Glutamatergic neuron (in vitro differentiated cells): Measurements from ENCODE around the gene CARD14. TPM values are rescaled to one million over a fixed set of nuclear protein-coding genes. Genes with fewer than 3 reads are reported as not detected.

Experiments
- DNase-seq: peaks from one replicate; pipeline ENCODE4 v3.0.0; 2022
- H3K27ac Mint-ChIP-seq: one replicate; pipeline ENCODE4 v1.8.0; 2020; ENCODE audit warnings: mild to moderate bottlenecking, mixed read lengths, inconsistent platforms; ENCODE audit not compliant: unreplicated experiment
- H3K27me3 Mint-ChIP-seq: one replicate; pipeline ENCODE4 v1.8.0; 2020; ENCODE audit warnings: mild to moderate bottlenecking, moderate library complexity, mixed read lengths, inconsistent platforms; ENCODE audit not compliant: unreplicated experiment
- H3K36me3 Mint-ChIP-seq: one replicate; pipeline ENCODE4 v1.8.0; 2020; ENCODE audit warnings: mild to moderate bottlenecking, mixed read lengths, inconsistent platforms; ENCODE audit not compliant: unreplicated experiment
- H3K4me1 Mint-ChIP-seq: one replicate; pipeline ENCODE4 v1.8.0; 2020; ENCODE audit warnings: mild to moderate bottlenecking, low read depth, mixed read lengths, inconsistent platforms; ENCODE audit not compliant: unreplicated experiment
- H3K4me3 Mint-ChIP-seq: one replicate; pipeline ENCODE4 v1.8.0; 2020; ENCODE audit warnings: mild to moderate bottlenecking, mixed read lengths, inconsistent platforms; ENCODE audit not compliant: unreplicated experiment
- H3K9me3 Mint-ChIP-seq: one replicate; pipeline ENCODE4 v1.8.0; 2020; ENCODE audit warnings: mild to moderate bottlenecking, moderate library complexity, mixed read lengths, inconsistent platforms; ENCODE audit not compliant: unreplicated experiment
- total RNA-seq: library from RNA; stranded (reverse); fragmentation: NEBNext Ultra II Directional; extraction: Animal tissue kit (Norgen Biotek cat#: 25700); gene quantifications from one replicate; pipeline ENCODE4 v1.2.1, GENCODE V29; 2021; ENCODE audit not compliant: unreplicated experiment
- TF ChIP-seq, protein P1 (sequence below): fragments of 200-600 bp; sonication (generic); IDR thresholded peaks from one replicate; pipeline ENCODE4 v1.5.0; 2021; ENCODE audit not compliant: partially characterized antibody, unreplicated experiment

Gene CARD14
- total RNA-seq, 1 donor from 2014 or later, result 1.1 TPM

DNA sequence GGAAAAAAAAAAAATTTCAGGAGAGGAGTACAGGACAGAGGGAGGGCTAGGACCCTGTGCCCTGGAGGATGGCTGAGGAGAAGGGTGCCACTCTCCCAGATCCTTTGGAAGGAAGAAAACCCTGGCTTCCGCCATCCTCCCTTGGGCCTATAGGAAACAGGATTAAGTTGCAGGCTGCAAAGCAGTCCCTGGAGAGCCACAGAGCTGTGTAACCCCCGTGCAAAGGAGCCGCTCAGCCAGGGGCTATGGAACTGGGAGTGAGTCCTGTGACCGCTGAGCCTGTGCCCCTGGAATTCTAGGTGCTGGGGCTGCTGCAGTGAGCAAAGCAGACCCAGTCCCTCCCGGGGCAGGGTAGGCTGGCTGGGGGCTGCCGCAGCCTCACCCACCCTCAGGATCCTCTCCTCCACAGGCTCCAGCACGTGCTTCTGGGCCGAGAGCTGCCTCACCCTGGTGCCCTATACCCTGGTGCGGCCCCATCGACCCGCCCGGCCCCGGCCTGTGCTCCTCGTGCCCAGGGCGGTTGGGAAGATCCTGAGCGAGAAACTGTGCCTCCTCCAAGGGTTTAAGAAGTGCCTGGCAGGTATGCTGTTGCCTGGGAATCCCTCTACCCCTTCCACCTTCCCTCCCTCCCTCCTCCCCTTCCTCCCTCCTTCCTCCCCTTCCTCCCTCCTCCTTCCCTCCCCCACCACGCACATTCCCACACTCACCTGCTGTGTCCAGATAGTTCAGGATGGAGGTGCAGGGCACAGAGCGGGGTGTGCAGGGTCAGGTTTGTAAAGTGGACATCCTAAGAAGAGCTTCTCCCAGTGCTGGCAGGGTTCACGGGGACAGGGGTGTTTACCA lies 35.0 kb downstream of the CARD14 start:
- Mint-ChIP-seq H3K27ac (no peak overlapping the region), H3K27me3 (no peaks in the 10 kb centered on the region)

DNA sequence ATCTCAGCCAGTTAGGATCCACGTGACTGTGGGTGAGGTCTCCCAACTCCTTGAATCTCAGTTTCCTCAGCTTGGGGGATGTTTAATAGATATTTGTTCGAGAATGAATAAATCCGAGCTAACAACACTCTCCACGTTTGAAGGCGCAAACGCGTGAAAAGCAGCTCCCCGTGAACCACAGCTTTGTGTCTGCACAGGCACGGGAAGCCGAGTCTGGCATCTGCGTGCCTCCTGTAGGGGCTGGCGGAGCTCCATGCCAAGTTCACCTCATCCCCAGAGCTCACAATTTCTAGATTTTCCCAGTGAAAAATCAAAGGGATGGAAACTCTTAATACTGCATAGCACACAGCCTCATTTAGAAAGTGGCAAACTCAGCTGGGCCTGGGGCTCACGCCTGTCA lies 36.0 kb downstream of the CARD14 start:
- H3K36me3 Mint-ChIP-seq, result no peaks in the 10 kb centered on the region

More for the DNA sequence above, 35.0 kb downstream of the CARD14 start:
- H3K9me3 Mint-ChIP-seq, result peaks cover 2% of the 10 kb centered on the region
- H3K4me3 Mint-ChIP-seq, result no peak overlapping the region
- no peaks in the 10 kb centered on the region for H3K36me3 Mint-ChIP-seq
- no peaks in the 10 kb centered on the region for H3K4me1 Mint-ChIP-seq
- no peak for DNase-seq
- TF ChIP-seq, protein P1, sequence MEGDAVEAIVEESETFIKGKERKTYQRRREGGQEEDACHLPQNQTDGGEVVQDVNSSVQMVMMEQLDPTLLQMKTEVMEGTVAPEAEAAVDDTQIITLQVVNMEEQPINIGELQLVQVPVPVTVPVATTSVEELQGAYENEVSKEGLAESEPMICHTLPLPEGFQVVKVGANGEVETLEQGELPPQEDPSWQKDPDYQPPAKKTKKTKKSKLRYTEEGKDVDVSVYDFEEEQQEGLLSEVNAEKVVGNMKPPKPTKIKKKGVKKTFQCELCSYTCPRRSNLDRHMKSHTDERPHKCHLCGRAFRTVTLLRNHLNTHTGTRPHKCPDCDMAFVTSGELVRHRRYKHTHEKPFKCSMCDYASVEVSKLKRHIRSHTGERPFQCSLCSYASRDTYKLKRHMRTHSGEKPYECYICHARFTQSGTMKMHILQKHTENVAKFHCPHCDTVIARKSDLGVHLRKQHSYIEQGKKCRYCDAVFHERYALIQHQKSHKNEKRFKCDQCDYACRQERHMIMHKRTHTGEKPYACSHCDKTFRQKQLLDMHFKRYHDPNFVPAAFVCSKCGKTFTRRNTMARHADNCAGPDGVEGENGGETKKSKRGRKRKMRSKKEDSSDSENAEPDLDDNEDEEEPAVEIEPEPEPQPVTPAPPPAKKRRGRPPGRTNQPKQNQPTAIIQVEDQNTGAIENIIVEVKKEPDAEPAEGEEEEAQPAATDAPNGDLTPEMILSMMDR, result no peak

DNA sequence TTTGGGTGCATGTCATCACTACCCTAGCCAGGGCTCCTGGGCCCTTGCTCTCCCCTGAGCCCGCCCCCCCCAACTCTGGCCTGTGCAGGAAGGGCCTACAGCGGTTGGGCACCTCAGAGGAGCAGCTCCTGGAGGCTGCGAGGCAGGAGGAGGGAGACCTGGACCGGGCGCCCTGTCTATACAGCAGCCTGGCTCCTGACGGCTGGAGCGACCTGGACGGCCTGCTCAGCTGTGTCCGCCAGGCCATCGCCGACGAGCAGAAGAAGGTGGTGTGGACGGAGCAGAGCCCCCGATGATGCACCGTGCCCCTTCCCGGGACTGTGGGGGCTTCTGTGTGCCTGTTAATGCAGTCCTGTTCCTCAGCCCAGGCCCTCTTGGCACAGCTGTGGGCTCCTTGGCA lies 38.2 kb downstream of the CARD14 start:
- H3K4me1 Mint-ChIP-seq, result no peaks in the 10 kb centered on the region
- no peak for DNase-seq
- TF ChIP-seq, protein P1, result no peak

More for the DNA sequence above, 36.0 kb downstream of the CARD14 start:
- Mint-ChIP-seq H3K4me3 (no peak overlapping the region), H3K27ac (no peak overlapping the region), H3K9me3 (peaks cover 2% of the 10 kb centered on the region), H3K27me3 (no peaks in the 10 kb centered on the region), H3K4me1 (no peaks in the 10 kb centered on the region)
- TF ChIP-seq, protein P1, result no peak
- no peak for DNase-seq

DNA sequence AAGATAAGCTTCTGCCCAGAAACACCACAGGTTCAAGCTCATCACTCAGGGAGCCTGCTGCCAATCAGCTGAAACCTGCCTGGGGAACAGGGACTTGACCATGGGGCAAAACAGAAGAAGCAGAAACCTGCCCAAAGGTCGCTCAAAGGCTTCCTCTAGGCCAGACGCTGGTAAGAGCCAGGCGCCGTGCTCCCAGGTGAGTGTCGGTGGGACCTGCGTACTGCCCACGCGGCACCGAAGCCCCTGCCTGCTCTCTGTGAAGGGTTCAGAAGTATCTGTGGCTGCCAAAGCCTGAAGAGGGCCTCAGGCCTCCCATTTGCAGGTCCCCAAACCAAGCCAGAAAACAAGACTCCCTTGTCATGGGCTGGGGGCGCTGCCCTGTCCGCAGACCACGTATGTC lies 39.9 kb downstream of the CARD14 start:
- no peaks in the 10 kb centered on the region for H3K27me3 Mint-ChIP-seq
- no peak overlapping the region for H3K4me3 Mint-ChIP-seq
- no peak for DNase-seq
- H3K27ac Mint-ChIP-seq, result no peak overlapping the region
- H3K4me1 Mint-ChIP-seq, result no peaks in the 10 kb centered on the region
- H3K9me3 Mint-ChIP-seq, result peaks cover 2% of the 10 kb centered on the region
- no peaks in the 10 kb centered on the region for H3K36me3 Mint-ChIP-seq
- TF ChIP-seq, protein P1, result no peak

More for the DNA sequence above, 38.2 kb downstream of the CARD14 start:
- Mint-ChIP-seq H3K27ac (no peak overlapping the region), H3K4me3 (no peak overlapping the region), H3K36me3 (no peaks in the 10 kb centered on the region), H3K9me3 (peaks cover 2% of the 10 kb centered on the region), H3K27me3 (no peaks in the 10 kb centered on the region)
